T-helper 2 cell (primary cell): ENCODE data around the gene P2RX6.
"Not testable (repeated sequence)": the region's sequence is repeated elsewhere in the genome, so short reads cannot be mapped to it uniquely, and the experiment has no call there.

Experiments
- DNase-seq, 5 experiments: peaks; one replicate each; pipeline versions ENCODE4 v3.0.0 to v3.0.0-alpha.2; 2012 to 2022

The P2RX6 gene

GRCh38 chr22:21054714-21055563 is 40.0 kb downstream of the P2RX6 start:
- DNase-seq: no peak

- DNase-seq: no peak
Observed at GRCh38 chr22:21055564-21055834, 40.5 kb downstream of the P2RX6 start.

- no peak for DNase-seq
Observed at GRCh38 chr22:21055880-21056319, 40.9 kb downstream of the P2RX6 start.

GRCh38 chr22:21060363-21060762 is 45.4 kb downstream of the P2RX6 start:
- DNase-seq: not testable (repeated sequence)

- not testable (repeated sequence) for DNase-seq
Observed at GRCh38 chr22:21061660-21062321, 46.8 kb downstream of the P2RX6 start.

- not testable (repeated sequence) for DNase-seq
Observed at GRCh38 chr22:21064425-21064824, 49.5 kb downstream of the P2RX6 start.

- no peak for DNase-seq
Observed at GRCh38 chr22:21064917-21065864, 50.2 kb downstream of the P2RX6 start.

GRCh38 chr22:21067075-21067900 is 52.3 kb downstream of the P2RX6 start:
- DNase-seq: no peak

- no peak for DNase-seq
Observed at GRCh38 chr22:21067901-21068680, 53.1 kb downstream of the P2RX6 start.

- no peak for DNase-seq
Observed at GRCh38 chr22:21068681-21069276, 53.8 kb downstream of the P2RX6 start.

GRCh38 chr22:21069375-21069774 is 54.4 kb downstream of the P2RX6 start:
- no peak for DNase-seq

GRCh38 chr22:21070690-21071615 is 56.0 kb downstream of the P2RX6 start:
- DNase-seq: no peak

GRCh38 chr22:21071796-21072195 is 56.8 kb downstream of the P2RX6 start:
- not testable (repeated sequence) for DNase-seq

- no peak for DNase-seq
Observed at GRCh38 chr22:21073023-21073422, 58.1 kb downstream of the P2RX6 start.

- no peak for DNase-seq
Observed at GRCh38 chr22:21073482-21073881, 58.5 kb downstream of the P2RX6 start.

- DNase-seq: no peak
Observed at GRCh38 chr22:21074102-21074715, 59.2 kb downstream of the P2RX6 start.

- DNase-seq: no peak
Observed at GRCh38 chr22:21075516-21076138, 60.7 kb downstream of the P2RX6 start.

- no peak for DNase-seq
Observed at GRCh38 chr22:21076912-21077625, 62.1 kb downstream of the P2RX6 start.
